NCI-H128 (cell line): ENCODE results near the gene OTOG.

Source experiments
- DNase-seq: peaks from one replicate; lab custom pipeline; 2025; ENCODE audit not compliant: unreplicated experiment; lab: John Stamatoyannopoulos, UW

Gene OTOG

GRCh38 chr11:17517186-17517585 lies 29.9 kb upstream of the OTOG start:
- no peak for DNase-seq

GRCh38 chr11:17518366-17518765 lies 28.7 kb upstream of the OTOG start:
- no peak for DNase-seq

DNA sequence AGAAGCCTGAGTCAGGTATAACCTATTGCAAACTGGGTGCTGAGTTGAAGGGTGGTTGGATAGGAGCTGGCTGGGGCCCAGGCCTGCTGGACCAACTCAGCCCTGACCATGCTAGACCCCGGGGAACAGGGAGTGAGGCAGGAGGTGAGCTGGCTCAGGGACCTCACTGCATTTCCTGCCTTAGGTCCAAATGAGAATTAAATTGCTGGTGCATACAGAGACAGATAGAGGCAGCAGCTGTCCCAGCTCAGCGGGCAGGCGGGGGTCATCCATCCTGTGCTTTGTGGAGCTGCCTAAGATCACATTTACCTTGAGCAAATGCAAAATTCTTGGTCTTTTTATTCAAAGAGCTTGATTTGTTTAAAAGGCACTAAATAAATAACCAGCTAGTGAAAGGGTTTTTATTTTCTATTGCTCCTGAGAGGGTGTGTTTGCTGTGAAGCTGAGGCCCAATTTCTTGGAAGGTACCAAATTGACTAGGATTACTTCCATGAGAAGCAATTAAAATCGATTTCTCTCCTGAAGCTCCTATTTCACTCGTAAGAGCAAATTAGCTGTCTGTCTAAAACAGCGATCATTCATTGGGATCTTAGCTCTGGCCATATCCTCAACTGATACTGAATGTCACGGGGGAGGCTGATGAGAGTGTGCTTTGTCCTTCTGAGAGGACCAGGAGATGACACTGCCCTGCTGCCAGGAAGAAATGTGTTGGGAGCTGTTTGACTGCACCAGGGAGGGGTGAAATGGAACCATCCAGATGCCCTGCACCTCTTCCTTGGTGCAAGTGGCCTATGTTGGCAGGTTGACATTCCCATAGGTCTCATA lies 27.8 kb upstream of the OTOG start:
- no peak for DNase-seq

GRCh38 chr11:17521106-17521900 lies 25.8 kb upstream of the OTOG start:
- no peak for DNase-seq

DNA sequence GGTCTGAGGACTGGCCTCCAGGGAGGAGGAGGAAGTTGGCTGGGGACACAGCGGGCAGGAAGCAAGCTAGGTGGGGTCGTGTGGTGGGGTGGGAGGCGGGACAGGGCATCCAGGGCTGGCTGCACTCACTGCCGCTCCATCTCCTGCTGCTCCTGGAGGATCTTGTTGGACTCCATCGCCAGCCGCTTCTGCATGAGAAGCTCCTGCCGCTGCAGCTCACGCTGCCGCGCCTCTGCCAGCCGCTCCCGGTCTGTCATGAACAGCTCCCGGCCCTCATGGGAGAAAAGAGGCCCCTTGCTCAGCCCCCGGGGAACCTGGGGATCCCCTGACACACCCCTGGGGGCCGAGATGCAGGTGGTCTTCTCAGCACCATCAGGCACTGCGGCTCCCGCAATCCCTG lies 24.4 kb upstream of the OTOG start:
- DNase-seq, result no peak

DNA sequence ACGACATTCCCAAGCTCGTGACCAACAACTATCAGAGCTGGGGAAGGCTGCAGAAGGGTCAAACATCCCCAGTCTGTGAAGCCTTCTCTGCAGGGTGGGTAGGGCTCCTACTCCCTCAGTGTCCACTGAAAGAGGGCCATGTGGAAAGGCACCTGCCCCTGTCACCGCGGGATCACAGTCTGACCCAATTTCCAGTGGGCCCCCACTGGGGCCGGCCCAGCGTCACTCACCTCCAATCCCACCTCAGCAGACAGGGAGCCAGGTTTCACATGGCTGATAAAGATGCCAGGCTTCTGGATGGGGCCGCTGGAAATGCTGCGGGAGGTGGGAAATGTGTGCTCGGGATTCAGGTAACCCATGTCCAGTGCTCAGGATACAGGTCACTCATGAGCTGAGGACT lies 22.8 kb upstream of the OTOG start:
- no peak for DNase-seq

DNA sequence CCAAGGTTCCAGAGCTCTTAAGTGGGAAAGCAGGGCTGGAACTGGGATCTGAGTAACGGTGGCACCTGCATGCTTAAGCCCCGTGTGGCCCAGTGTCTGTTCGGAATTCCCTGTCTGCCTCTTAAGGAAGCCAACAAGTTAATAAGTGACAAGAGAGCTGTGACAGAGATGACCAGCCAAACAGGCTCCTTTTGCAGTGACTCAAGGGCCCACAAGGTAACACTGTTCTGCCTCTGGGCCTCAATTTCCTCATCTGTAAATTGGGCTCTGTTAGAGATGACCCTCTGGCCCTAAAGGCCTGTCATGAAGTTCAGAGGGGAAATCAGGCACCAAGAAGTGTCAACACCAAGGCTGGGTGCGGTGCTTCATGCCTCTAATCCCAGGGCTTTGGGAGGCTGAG lies 21.5 kb upstream of the OTOG start:
- no peak for DNase-seq

DNA sequence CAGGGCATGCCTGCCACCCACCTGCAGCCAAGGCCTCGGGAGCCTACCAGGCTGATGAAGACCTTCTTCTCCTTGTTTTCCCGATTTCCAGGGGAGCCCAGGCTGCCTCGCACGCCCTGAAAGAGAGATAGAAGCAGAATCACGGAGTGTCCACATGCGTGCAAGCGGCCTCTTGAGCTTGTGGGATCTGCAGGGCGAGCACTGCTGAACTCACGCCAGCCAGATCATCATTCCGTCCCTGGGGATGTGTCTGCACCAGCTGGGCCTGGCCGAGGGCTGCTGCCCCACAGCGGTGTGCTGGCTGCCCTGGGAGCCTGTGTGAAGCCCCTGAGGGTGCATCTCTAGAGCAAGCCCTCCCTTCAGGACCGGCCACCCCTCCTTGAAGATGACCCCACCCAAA lies 20.7 kb upstream of the OTOG start:
- DNase-seq, result no peak

DNA sequence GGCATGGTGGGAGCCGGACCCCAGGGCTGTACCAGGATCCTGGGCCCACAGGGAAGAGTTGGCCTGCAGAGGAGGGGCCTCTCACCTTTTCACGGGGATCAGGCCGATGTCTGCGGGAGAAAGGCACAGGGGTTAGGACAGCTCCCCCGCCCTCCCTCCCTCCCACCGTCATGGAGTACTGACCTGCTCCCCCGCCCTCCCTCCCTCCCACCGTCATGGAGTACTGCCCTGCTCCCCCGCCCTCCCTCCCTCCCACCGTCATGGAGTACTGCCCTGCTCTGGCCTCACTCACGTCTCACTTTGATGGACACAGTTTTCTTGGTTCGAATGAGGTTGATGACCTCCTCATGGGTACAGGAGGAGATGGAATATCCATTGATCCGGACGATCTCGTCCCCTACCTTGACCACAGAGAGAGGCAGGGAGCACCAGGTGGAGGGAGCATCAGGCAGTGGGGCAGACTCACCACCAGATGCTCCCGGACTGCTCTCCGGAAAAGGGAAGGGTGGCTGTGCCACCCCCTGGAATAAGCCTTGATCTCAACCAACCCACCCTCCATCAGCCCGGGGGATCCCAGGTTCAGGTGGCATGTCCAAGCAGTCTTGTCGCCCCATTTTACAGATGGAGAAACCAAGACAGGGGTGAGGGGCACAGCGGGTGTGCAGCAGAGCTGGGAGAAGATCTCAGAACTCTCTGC lies 20.0 kb upstream of the OTOG start:
- DNase-seq, result no peak

GRCh38 chr11:17527628-17527995 lies 19.4 kb upstream of the OTOG start:
- no peak for DNase-seq

DNA sequence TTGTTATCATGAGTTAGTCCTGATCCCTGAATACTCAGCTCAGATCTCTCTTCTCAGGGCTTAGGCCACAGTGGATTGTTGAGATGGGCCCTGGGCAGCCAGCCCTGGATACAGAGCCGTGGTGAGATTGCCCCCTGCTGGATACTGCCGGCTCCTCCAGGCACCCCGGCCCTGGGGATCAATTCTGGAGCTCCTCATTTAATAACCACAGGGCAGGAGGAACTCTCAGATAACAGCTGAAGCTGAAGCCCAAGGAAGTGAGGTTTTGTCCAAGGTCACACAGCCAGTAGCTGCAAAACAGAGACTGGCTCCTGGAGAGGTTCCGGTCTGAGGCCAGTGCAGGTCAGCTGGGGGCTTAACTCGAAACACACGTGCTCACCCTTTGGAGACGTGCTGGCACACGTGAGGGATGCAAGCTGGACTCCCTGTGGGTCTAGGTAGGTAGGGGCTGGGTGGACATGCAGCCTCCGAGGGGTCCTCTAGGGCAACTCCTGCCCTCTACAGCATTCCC lies 18.8 kb upstream of the OTOG start:
- DNase-seq, result no peak

DNA sequence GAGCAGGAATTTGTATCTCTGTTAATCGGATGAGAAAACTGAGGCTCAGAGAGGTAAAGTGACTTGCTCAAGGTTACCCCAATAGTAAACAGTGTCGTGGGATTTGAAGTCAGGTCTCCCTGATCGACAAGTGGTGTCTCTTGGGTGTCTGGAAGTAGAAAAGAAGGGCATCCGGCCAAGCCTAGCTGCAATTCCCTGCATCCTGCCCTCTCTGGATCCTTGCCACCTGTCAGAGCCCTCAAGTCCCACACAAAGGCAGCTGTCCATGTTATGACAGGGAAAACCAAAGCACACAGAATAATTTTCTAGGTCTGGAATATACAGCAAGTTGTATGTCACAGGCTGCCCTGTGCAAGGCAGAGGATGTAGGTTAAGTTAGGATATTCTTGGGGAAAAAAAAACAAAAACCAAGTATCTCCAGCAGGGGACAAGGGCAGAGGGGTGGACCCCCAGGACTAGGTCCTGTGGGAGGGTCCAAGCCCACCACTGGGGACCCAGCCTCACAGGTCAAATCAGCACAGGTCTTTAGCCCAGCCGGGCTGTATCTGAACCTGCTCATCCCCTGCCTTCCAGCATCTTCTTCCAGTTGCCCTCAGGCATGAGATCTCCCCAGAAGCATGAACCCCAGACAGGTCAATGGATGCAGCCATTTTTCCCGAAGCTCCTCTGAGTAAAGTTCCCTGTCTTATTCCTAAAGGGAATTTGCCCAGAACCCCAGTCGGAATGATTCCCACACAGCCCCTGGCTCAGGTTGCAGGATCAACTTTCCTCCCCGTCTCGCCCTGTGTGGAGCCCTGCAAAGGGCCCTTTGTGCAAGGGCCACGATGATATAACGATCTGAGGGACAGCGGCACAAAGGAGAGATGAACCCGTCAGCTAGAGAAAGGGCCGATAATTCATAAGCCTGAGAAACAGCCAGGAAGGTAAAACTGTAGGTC lies 17.9 kb upstream of the OTOG start:
- no peak for DNase-seq

GRCh38 chr11:17529844-17530185 lies 17.2 kb upstream of the OTOG start:
- no peak for DNase-seq

DNA sequence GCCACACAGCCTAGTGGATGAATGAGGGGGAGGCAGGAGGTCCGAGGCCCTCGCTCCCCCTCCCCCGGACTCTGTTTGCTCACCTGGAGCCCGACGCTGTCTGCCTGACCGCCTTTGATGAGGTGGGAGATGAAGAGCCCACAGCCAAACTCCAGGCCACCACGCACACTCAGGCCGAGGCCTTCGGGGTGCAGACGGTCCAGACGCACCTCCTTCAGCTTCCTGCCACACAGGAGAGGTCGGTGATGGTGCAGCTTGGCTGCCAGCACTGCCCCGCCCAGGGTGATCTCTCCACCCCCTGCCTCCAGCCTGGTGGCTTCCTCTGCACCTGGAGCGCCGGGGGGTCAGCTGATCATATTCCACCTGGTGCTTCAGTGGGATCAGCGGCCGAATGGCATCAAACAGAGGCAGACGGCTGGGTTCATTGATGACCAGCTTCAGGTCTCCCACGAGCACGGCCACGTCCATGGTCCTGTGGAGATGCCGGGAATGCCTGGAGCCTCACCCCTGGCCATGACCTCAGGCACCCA lies 15.9 kb upstream of the OTOG start:
- no peak for DNase-seq

- DNase-seq, result no peak
Observed at GRCh38 chr11:17531636-17532113, 15.4 kb upstream of the OTOG start.

DNA sequence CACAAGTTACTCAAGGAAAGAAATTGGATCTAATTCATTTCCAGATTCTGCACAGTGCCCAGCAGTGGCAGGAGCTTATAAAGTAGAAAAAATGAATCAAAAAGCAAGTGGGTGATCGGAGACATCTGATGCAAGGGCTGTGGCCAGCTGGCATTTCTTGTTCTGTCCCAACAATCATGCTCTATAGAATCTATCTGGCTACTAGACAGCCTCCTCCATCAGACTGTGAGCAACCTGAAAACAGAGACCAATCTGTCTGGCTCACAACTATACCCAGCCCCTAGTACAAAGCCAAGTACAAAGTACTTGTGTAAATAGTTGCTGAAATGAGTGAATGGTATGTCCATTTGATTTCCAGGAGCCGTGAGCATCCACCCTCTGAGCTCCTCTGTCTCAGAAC lies 14.3 kb upstream of the OTOG start:
- DNase-seq, result no peak

DNA sequence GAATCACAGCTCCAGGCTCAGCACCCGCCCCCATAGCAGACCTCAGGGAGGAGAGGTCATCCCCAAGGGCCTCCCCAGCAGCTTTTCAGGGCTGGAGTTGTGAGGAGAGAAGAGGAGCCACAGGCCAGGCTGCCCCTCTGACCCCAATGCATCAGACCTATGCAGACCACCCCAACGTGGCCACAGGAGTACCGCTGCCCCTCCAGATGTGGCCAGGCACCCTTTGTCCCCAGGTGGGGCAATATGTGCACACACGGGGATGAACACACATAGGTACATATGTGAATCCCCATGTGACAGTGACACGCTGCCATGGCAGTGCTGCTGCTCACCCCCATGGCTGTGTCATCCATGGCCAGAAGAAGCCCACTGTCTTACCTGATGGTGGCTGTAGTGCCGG lies 13.7 kb upstream of the OTOG start:
- DNase-seq, result no peak

- DNase-seq, result no peak
Observed at GRCh38 chr11:17533778-17534415, 13.2 kb upstream of the OTOG start.

DNA sequence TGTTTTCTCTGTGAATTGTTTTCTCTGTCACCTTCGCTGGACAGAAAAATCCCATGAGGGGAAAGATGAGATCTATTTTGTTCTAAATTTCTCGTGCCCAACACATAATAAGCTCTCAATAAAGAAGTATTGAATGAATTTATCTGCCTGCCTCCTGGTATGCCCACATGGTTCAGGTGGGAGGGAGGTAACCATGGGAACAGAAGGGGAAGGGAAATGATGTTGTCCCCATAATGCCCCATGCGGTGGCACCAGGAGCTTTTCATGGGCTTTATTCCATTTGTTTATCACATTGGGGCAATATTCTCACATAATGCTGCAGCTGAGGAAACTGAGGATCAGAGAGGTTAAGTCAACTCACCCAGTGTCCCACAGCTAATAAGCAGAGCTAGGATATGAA lies 11.6 kb upstream of the OTOG start:
- no peak for DNase-seq

GRCh38 chr11:17537261-17537660 lies 9.8 kb upstream of the OTOG start:
- DNase-seq, result no peak
